Osteoblast (primary cell): Measurements from ENCODE around the gene ATXN7L1. TPM values are rescaled to one million over a fixed set of nuclear protein-coding genes. Genes with fewer than 3 reads are reported as not detected.

Experiments used
- DNase-seq: peaks from one replicate; pipeline ENCODE4 v3.0.0; 2011; ENCODE audit warnings: low spot score, mixed read lengths; ENCODE audit not compliant: insufficient read length; ENCODE audit errors: missing footprints
- H2AFZ ChIP-seq: 2 replicates; pipeline ENCODE4 v1.6.0; 2011; ENCODE audit warnings: mild to moderate bottlenecking, low read length
- H3K27ac ChIP-seq: 2 replicates; pipeline ENCODE4 v1.5.1; 2011; ENCODE audit warnings: mild to moderate bottlenecking, low read depth, low read length, moderate library complexity
- H3K27me3 ChIP-seq: 2 replicates; pipeline ENCODE4 v1.6.0; 2012; ENCODE audit warnings: mild to moderate bottlenecking, control low read depth, inconsistent platforms, low read length, moderate library complexity; ENCODE audit not compliant: insufficient read depth
- H3K36me3 ChIP-seq: 2 replicates; pipeline ENCODE4 v1.5.1; 2011; ENCODE audit warnings: mild to moderate bottlenecking, low read length, control low read depth, moderate library complexity; ENCODE audit not compliant: insufficient read depth
- H3K4me1 ChIP-seq: 2 replicates; pipeline ENCODE4 v1.5.1; 2011; ENCODE audit warnings: mild to moderate bottlenecking, low read length, control low read depth, moderate library complexity; ENCODE audit not compliant: insufficient read depth
- H3K4me2 ChIP-seq: 2 replicates; pipeline ENCODE4 v1.6.0; 2011; ENCODE audit warnings: mild to moderate bottlenecking, low read length; ENCODE audit not compliant: insufficient read depth
- H3K4me3 ChIP-seq: fragments of 200-600 bp; sonication (generic); 3 replicates; pipeline ENCODE4 v1.5.1; 2012; ENCODE audit warnings: mild to moderate bottlenecking, low read length, inconsistent platforms; ENCODE audit not compliant: insufficient read depth
- H3K79me2 ChIP-seq: 2 replicates; pipeline ENCODE4 v1.6.0; 2012; ENCODE audit warnings: mild to moderate bottlenecking, low read length, control low read depth, inconsistent platforms; ENCODE audit not compliant: insufficient read depth
- H3K9me3 ChIP-seq: 2 replicates; pipeline ENCODE4 v1.5.1; 2011; ENCODE audit warnings: low read depth, low read length, control low read depth
- H4K20me1 ChIP-seq: 2 replicates; pipeline ENCODE4 v1.6.0; 2012; ENCODE audit warnings: mild to moderate bottlenecking, low read length, control low read depth; ENCODE audit not compliant: insufficient read depth
- total RNA-seq: library from RNA; depleted of rRNA; stranded (reverse); fragments of >200 nt; gene quantifications from 2 replicates; pipeline ENCODE4 v1.2.3, GENCODE V29; 2012
- TF ChIP-seq, protein P1 (sequence below): IDR thresholded peaks from 2 replicates; pipeline ENCODE4 v1.5.1; 2011; ENCODE audit warnings: mild to moderate bottlenecking, low read depth, low read length, moderate library complexity; ENCODE audit errors: extremely low read depth

Gene ATXN7L1
- total RNA-seq, 1 donor: 9.0 TPM

DNA sequence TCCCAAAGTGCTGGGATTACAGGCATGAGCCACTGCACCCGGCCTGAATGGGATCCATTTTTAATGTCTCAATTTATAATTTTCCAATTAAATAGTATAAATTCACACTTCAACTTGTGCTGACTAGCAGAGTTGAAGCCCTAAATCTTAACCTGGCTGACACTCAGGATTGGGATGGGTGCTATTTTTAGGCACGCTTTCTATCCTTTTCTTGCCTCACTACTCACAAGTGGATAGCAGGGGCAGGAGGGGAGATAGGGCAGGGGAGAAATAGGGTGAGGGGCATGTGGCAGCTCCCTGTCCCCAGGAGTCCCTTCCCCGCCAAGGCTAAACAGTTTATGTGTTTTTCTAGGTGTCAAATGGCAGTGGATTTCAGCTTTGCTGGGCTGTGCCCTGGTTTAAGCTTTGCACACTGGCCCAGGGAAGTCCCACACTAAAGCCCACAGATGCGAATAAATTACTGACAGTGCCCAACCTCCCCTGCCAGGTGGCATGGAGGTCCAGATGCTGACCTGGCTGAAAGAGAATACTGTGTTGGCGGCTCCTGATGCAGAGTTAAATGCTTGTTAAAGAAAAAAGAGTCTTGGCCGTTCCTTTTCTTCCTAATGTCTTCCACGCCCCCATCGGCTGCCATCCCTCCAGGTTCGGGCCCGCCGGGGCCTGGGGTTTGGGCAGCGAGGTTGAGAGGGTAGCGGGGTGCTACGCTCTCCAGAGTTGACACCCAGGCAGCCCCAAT lies 259.0 kb downstream of the ATXN7L1 start:
- TF ChIP-seq, protein P1, sequence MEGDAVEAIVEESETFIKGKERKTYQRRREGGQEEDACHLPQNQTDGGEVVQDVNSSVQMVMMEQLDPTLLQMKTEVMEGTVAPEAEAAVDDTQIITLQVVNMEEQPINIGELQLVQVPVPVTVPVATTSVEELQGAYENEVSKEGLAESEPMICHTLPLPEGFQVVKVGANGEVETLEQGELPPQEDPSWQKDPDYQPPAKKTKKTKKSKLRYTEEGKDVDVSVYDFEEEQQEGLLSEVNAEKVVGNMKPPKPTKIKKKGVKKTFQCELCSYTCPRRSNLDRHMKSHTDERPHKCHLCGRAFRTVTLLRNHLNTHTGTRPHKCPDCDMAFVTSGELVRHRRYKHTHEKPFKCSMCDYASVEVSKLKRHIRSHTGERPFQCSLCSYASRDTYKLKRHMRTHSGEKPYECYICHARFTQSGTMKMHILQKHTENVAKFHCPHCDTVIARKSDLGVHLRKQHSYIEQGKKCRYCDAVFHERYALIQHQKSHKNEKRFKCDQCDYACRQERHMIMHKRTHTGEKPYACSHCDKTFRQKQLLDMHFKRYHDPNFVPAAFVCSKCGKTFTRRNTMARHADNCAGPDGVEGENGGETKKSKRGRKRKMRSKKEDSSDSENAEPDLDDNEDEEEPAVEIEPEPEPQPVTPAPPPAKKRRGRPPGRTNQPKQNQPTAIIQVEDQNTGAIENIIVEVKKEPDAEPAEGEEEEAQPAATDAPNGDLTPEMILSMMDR: no peak
- DNase-seq: no peak
- Histone ChIP-seq H3K4me1 (peaks cover 6% of the 10 kb centered on the region), H4K20me1 (peaks cover 4% of the 10 kb centered on the region), H3K4me3 (no peak overlapping the region), H2AFZ (no peak overlapping the region), H3K27me3 (no peaks in the 10 kb centered on the region), H3K79me2 (no peaks in the 10 kb centered on the region), H3K27ac (no peak overlapping the region), H3K4me2 (no peak overlapping the region), H3K36me3 (peaks cover 4% of the 10 kb centered on the region), H3K9me3 (no peaks in the 10 kb centered on the region)

DNA sequence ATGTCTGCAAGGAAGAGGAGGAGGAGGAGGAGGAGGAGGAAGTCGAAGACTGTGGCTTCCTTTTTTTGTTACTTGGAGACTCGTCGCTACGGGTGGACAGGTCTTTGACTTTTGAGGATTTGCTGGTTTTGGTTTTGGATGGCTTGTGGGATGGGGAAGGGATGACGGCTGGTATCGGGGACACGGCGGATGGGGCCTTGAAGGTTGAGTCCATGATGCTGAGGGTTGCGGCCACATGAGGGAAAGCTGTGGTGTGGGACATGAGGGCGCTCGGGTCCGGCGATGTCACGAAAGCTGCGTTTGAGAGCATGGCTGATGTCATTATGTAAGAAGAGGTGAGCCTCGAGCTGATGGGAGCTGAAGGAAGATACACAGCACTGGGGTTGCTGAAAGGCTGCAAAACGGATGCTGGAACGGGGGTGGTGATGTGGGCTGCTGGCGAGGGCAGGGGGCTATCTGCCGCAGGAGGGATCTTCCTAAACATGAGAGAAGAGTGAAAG lies 262.0 kb downstream of the ATXN7L1 start:
- DNase-seq: no peak
- H3K27me3 ChIP-seq: no peaks in the 10 kb centered on the region

DNA sequence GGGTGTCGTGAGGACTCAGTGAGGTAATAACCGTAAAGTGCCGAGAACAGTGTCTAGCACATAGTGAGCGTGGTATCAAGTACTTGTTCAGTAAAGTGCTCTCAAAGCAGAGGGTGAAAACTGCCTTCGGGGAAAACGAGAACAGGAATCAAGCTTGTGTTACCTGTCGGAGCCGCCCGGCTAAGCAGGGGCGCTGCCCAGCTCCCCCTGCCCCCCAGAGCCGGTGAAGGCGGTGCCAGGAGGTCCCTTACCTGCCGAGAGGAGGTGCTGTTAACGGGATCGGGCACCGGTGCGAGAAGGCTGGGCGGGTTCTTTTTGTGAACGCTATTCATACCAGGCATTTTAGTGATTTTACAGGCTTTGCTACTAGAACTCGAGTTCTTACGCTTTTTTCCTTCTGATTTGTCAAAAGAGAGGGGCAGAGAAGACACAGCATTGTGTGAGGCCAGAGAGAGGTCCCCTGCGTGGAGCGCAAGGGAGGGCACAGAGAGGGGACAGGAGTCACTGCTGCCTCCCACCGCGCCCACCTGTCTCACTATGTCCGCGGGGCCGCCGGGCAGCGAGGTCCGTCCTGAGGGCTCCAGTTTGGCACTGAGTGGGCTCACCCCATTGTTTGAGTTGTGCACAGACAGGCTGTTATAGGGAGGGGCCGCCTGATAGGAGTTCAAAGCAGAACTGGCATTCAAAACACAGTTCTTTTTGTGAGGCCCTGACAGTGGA lies 262.6 kb downstream of the ATXN7L1 start:
- Histone ChIP-seq H3K79me2 (no peaks in the 10 kb centered on the region), H3K36me3 (peaks cover 4% of the 10 kb centered on the region), H3K9me3 (no peaks in the 10 kb centered on the region), H3K4me2 (no peak overlapping the region), H3K27me3 (no peaks in the 10 kb centered on the region), H3K4me3 (no peak overlapping the region), H4K20me1 (no peaks in the 10 kb centered on the region), H3K27ac (no peak overlapping the region), H3K4me1 (peaks cover 6% of the 10 kb centered on the region), H2AFZ (no peak overlapping the region)
- no peak for DNase-seq
- TF ChIP-seq, protein P1: no peak

More for the DNA sequence above, 262.0 kb downstream of the ATXN7L1 start:
- Histone ChIP-seq H2AFZ (no peak overlapping the region), H3K4me2 (no peak overlapping the region), H3K4me1 (peaks cover 6% of the 10 kb centered on the region), H3K27ac (no peak overlapping the region), H3K4me3 (no peak overlapping the region), H3K36me3 (peaks cover 4% of the 10 kb centered on the region), H3K79me2 (no peaks in the 10 kb centered on the region), H4K20me1 (no peaks in the 10 kb centered on the region), H3K9me3 (no peaks in the 10 kb centered on the region)
- TF ChIP-seq, protein P1: no peak

GRCh38 chr7:105612806-105613205 lies 263.6 kb downstream of the ATXN7L1 start:
- H4K20me1 ChIP-seq: no peaks in the 10 kb centered on the region
- H3K4me2 ChIP-seq: no peak overlapping the region
- TF ChIP-seq, protein P1: no peak
- H3K4me1 ChIP-seq: peaks cover 6% of the 10 kb centered on the region
- H3K9me3 ChIP-seq: no peaks in the 10 kb centered on the region
- no peak overlapping the region for H3K27ac ChIP-seq
- H3K79me2 ChIP-seq: no peaks in the 10 kb centered on the region
- no peak overlapping the region for H2AFZ ChIP-seq
- no peaks in the 10 kb centered on the region for H3K27me3 ChIP-seq
- no peak for DNase-seq
- peaks cover 4% of the 10 kb centered on the region for H3K36me3 ChIP-seq
- no peak overlapping the region for H3K4me3 ChIP-seq
